Measurements from ENCODE around the gene ENDOU.

Gene ENDOU, protein sequence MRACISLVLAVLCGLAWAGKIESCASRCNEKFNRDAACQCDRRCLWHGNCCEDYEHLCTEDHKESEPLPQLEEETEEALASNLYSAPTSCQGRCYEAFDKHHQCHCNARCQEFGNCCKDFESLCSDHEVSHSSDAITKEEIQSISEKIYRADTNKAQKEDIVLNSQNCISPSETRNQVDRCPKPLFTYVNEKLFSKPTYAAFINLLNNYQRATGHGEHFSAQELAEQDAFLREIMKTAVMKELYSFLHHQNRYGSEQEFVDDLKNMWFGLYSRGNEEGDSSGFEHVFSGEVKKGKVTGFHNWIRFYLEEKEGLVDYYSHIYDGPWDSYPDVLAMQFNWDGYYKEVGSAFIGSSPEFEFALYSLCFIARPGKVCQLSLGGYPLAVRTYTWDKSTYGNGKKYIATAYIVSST

DNA sequence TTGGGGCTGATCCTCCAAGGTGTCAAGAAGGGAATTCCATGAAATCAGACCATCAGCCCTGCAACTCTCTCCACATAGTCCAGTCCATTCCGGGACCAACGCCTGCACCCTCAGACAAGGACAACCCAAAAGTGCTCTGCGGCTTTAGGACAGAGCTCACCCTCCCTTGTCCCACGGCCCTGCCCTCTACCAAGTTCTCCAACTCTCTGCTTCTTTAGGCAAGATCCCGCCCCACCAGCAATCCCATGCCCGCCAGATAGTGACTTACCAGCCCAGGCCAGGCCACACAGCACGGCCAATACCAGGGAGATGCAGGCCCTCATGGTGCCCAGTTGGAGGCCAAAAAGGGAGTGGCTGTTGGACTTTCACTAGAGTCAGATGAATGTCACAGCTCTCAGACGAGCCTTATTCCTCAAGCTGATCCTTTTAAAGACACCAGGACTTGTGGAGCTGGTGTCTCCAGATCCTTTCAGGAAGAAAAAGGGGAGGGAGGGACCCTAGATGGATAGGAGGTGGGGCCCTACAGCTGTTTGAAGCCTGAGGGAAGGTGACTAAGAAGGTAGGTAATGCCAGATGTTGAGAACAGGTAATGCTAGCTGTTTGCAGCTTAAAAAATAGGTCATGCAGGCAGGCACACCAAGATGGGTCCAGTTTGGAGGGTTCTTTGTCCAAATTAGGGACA is at the start of gene ENDOU:
Gene ENDOU, minus strand, starts transcription at position 400 of the 682 bp plus-strand sequence. Its CDS starts 77 bp downstream, at position 323.
- no peak for DNase-seq (ENCODE audit: low read depth)
- no peak within 1 kb of the TSS for H3K4me3 ChIP-seq (ENCODE audit: low read depth, low read length)

DNA sequence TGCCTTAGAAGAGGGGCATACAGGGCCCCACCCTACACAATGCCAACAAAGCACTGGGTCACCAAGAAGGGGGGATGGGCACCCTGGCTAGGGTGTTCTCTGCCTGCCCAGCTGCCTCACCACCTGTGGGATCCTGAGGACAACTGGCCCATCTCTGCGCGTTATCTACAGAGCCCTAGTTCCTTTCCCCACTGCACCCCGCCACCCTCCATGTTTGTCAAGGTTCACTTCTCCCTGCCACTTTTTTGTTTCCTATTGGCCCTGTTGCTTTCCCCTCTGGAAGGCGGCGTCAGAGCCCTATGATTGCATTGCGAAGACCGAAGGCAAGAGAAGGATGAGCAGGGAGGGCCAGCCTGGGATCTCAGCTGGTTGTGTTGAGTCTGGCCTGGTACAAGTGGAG is 49.4 kb upstream of the ENDOU start:
- DNase-seq (ENCODE audit: low read depth), result no peak
- no peak overlapping the region for H3K4me3 ChIP-seq (ENCODE audit: low read depth, low read length)

DNA sequence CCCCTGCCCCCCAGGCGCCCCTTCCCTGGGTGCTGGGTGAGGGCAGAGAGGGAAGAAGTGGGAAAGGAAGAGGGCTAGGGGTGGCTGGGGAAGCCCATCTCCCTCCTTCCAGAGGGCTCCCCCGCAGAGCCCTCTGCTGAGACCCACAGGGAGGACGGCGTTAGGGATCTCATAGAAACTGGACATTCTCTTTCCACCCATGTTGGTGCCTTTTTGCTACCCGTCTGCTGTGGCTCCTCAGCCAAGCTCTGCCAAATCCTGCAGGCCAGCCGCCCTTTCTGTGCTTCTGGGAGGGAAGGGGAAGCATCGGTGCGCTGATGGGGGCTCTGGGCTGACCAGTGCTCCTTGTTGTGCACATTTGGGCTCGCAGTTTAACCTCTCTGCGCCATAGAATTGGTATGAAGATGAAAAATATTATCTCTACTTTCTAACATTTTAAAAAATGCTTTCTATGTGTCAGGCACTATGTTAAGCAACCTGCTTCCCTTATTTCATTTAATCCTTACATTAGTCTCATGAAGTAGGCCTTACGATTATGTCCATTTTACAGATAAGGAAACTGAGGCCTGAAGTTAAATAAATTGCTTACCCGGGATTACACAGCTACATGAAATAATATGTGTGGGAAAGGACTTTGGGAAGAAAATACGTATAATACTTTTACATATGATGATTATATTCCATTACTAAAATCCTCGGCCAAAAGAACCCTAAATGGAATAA is 48.7 kb upstream of the ENDOU start:
- DNase-seq (ENCODE audit: low read depth), result no peak
- H3K4me3 ChIP-seq (ENCODE audit: low read depth, low read length), result peak overlapping the region; percentile 56

DNA sequence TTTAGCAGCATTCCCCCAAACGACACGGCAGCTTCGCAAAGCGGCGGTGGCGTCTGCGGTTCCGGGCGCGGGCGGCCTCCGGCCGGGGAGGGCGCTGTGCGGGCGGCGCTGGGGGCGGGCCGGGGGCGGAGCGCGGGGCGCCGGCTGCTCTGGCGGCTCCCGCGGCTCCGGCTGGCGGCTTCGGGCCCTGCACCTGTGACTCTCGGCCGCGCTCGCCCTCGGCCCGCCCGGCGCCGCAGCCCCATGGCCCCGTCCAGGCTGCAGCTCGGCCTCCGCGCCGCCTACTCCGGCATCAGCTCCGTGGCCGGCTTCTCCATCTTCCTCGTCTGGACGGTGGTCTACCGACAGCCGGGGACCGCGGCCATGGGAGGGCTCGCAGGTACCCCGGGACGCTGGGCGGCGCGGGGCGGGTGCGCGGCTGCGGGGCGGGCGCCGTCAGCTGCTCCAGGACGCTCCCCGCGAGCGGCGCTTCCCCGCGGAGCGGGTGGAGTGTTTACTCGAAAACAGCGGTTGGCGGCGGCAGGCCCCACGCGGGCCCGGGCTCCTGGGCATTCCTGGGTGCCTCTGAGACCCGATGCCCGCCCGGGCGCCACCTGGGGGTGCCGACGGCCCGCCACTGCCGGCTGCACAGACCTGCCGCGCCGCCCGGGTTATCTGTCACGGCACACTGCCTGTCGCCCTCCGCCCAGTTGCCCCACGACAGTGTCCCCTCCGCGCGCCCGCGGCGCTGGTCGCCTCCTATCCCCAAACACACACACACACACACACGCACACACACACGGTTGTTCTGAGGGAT is 48.0 kb upstream of the ENDOU start, which contains the start of gene SLC48A1:
Gene SLC48A1, plus strand, starts transcription at position 177 of the 796 bp plus-strand sequence. Its CDS starts 67 bp downstream, at position 244.
- DNase-seq (ENCODE audit: low read depth), result no peak
- H3K4me3 ChIP-seq (ENCODE audit: low read depth, low read length), result peak within 1 kb of the TSS; percentile 56

DNA sequence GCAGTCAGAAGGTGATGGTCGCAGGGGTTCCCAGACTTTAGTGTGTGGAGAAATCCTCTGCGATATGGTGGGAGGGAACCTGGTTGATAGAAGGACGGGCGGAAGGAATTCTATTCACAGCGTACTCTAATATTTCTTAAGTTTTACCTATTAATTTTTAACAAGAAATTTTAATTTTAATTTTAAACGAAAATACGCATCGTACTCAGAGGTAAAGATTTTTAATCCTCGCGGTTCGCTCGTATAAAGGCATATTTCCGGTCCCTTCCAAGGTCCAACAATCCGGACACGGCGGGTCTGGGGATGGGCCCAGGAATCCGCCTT is 47.4 kb upstream of the ENDOU start:
- H3K4me3 ChIP-seq (ENCODE audit: low read depth, low read length), result peak overlapping the region; percentile 56
- no peak for DNase-seq (ENCODE audit: low read depth)

DNA sequence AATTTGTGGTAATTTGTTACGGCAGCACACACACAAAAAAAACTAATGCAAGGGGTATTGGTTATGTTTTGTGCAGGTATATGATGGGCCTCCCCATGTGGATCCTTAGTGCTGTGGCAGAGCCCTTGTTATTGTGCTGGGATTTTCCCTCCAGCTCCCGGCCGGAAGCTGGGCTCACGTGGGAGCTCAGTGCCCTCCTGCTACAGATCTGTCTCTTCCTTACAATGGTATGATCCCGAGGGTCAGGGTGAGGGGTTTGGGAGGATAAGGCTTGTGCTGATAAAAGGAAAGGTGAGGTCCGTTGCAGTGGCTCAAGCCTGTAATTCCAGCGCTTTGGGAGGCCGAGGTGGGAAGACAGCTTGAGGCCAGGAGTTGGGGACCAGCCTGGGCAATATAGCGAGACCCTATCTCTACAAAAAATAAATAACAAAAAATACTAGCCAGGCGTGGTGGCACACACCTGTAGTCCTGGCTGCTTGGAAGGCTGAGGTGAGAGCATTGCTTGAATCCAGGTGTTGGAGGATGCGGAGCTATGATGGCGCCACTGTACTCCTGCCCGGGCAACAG is 46.9 kb upstream of the ENDOU start:
- no peak for DNase-seq (ENCODE audit: low read depth)
- no peak overlapping the region for H3K4me3 ChIP-seq (ENCODE audit: low read depth, low read length)

DNA sequence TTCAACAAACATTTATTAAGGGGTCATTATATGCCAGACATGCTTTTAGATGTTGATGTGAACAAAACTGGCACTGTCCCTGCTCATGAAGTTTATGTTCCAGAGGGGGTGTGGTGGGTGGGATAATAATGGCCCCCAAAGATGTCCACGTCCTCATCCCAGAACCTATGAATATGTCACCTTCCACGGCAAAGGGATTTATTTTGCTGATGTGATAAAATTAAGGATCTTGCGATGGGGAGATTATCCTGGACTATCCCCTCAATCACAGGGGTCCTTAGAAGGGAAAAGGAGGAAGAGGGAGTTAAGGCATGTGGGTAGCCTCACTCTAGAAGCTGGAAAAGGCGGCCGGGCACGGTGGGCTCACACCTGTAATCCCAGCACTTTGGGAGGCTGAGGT is 46.0 kb upstream of the ENDOU start:
- no peak overlapping the region for H3K4me3 ChIP-seq (ENCODE audit: low read depth, low read length)
- DNase-seq (ENCODE audit: low read depth), result no peak

DNA sequence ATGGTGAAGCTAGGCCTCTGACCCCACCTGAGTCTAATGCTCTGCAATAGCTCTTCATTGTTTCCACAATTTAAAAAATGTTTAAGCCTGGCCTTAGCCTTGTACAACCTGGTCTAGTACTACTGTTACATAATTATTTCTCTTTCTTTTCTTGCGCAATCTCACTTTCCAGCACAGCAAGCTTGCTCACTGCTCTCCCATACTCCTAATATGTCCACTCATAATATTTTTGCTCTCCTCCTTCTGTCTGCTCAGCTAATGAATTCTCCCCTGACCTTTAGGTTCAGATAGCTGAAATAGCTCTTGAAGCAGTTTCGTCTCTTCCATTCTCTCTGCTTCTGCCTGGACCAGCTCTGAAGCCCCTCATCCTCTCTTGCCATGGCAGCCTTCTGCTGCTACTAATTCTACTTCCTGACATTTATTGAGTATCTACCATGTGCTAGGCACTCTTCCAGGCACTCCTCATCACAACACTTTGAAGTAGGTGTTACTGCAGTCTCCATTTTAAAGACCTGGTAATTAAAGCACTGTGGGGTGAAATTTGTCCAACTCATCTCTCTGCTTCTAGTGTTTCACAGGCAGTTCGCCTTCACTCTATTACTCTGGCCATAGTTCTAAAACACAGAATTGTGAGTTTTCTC is 44.9 kb upstream of the ENDOU start:
- H3K4me3 ChIP-seq (ENCODE audit: low read depth, low read length), result no peak overlapping the region
- DNase-seq (ENCODE audit: low read depth), result no peak

DNA sequence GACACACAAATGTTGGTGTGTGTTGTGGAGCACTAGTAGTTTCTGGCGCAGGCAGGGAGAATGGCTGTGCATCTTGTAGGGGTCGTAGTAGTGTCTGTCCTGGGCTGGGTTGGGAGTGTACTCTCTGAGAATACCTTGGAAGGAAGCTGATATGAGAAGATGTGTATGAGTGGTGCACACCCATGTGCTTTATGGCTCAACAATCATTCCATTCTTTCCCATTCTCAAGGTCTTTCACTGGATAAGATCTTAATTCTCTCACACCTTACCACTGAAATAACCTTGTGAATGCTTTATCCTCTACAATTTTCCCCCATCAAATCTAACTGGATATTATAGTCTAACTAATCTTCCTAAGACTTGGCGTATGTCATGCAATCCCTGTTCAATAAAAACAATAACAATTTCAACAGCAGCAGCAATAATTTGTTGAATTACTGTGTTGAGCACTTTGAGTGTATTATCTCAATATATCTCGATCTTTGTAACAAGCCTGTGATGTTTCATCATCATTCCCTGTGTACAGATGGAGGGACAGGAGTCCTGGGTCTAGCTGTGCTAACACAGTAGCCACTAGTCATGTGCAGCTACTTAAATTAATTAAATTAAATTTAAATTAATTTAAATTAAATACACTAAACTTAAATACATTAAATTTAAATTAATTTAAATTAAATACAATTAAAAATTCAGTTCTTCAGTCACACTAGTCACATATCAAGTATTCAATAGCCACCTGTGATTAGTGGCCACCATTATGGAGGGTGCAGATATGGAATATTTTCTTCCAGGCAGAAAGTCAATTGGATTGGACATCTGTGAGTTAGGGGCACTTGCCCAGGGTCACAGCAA is 44.2 kb upstream of the ENDOU start:
- no peak for DNase-seq (ENCODE audit: low read depth)
- no peak overlapping the region for H3K4me3 ChIP-seq (ENCODE audit: low read depth, low read length)

DNA sequence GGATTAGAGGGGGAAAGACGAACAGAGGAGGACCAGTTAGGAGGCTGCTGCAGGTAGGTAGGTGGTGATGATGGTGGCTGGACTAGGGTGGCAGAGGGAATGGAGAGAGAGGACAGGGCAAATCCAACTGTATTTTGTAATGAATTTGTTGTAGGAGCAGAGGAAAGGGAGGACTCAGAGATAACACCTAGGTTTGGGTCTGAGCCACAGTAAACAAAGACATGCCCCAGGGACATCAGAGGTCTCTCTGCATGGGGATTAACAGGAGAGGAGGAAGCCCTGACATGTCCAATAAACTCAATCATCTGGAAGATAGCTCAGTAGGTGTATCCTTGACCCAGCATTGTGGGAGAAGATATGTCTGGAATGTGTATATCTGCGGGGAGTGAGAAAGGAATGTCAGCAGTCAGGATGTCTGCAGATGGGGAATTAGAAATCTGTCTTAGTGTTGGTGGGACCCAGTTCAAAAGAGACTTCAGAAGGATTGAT is 43.1 kb upstream of the ENDOU start:
- H3K4me3 ChIP-seq (ENCODE audit: low read depth, low read length), result no peak overlapping the region
- no peak for DNase-seq (ENCODE audit: low read depth)

DNA sequence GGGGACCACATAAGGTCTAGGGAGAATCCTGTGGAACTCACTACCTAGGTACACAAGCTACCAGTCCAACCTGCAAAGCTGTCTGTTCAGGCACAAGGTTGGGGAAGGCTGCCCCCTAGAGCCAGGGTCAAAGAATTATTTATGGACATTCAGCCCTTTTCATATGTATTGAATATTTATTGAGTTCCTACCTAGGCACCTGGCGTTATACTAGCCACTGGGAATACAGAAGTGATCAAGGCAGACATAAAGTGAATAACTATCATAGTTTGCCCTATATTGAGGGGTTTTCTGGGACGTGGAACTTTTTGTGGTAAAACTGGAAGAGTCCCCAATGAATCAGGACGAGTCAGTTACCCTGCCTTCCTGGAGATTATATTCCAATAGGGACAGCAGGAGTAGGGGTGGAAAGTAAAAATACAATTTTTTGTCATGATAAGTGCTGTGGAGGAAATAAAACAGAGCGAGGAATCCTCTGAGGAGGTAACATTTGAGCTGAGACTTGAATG is 42.0 kb upstream of the ENDOU start:
- no peak overlapping the region for H3K4me3 ChIP-seq (ENCODE audit: low read depth, low read length)
- DNase-seq (ENCODE audit: low read depth), result no peak

DNA sequence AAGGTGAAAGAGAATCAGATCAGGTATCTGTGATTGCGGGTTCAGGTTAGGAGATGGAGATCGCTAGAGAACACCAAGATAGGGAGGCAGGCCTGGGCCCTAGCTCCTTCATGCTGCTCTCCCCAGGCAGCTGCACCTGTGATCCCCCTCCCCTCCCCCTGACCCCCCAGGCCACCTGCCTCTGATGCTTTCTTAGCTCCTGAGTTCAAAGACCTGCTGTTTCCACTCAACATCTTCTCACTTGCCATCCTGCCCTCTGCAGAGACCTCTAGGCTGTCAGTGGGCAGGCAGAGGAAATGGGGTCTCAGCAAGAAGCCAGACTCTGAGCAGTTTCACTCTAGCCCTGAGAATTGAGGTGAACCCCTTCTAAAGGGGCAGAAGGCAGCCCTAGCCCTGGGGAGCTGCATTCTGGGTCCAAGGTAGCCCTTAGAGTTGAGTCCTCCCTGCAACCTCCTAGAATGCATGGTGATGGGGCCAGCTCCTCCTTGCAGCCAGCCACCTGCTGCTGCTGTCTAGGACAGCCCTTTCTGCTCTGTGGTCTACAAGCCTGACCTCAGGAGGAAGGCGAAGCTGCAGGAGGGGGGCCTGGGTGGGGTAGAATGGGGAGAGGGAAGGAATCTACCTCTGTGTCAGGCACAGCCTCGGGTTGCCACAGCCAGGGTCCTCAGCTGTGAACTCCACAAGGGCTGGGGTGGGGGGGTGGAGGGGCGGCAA is 41.4 kb upstream of the ENDOU start:
- DNase-seq (ENCODE audit: low read depth), result no peak
- H3K4me3 ChIP-seq (ENCODE audit: low read depth, low read length), result no peak overlapping the region

DNA sequence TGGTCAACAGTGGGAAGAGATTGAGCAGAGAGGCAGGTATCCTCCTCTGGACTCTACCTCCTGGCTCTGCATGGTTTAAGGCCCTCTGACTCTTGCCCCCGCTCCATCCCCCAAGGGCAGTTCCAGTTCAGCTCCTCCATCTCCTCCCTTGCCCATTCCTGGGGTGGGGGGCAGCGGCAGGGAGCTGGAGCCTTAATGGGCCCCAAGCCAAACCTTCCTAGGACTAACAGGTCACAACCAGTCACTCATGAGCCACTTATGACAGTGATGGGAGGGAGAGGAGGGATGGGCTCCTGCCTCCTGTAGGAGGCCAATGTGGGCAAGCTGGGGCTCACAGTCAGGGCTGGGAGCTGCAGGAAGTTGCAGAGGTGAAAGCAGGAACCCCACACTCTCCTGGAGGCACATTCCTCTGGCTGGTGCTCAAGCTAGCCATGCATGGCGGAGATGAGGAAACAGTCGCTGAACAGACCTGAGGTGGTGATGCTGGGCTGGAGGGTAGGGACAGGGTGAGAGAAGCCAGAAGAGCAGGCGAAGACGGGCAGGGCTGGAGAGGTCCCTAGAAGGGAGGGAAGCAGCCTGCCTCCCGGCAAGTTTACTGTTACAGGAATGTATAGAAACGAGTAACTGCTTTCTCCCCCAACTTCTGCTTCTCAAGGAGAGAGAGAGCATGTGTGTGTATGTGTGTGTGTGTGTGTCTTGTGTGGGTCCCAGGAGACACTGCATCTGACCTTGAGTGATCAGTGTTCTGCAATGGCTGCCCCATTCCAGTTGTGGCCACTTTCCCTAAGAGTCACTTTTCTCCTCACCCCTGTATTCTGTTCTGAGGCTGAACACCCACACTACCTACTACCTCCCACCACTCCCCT is 38.4 kb upstream of the ENDOU start:
- H3K4me3 ChIP-seq (ENCODE audit: low read depth, low read length), result no peak overlapping the region
- no peak for DNase-seq (ENCODE audit: low read depth)

DNA sequence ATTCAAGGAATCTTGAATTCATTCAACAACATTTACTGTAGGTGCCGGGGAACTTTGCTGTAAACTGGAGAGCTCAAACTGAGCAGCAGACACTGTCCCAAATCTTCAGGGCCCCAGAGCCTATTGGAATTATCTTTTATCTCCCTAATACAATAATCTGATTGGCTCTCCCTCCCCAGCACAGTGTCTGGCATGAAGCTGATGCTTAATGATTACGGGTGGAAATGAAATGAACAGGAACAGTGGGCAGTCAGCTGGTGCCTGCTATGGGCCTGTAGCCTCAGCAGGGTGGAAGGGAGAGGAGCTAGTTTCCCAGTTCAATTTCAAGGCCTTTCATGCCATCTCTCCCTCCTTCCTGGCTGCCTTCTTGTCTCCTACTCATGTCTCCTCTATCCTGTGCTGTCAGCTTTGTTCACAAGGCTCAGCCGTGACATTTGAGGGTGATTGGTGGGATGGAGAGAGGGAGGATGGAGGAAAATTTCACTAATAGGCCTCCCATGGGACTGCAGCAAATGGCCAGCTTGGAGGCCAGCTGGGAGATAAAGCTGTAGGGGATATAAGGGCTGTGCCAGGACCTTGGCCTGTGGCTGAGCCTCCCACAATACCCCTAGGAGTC is 37.7 kb upstream of the ENDOU start:
- H3K4me3 ChIP-seq (ENCODE audit: low read depth, low read length), result no peak overlapping the region
- DNase-seq (ENCODE audit: low read depth), result no peak

DNA sequence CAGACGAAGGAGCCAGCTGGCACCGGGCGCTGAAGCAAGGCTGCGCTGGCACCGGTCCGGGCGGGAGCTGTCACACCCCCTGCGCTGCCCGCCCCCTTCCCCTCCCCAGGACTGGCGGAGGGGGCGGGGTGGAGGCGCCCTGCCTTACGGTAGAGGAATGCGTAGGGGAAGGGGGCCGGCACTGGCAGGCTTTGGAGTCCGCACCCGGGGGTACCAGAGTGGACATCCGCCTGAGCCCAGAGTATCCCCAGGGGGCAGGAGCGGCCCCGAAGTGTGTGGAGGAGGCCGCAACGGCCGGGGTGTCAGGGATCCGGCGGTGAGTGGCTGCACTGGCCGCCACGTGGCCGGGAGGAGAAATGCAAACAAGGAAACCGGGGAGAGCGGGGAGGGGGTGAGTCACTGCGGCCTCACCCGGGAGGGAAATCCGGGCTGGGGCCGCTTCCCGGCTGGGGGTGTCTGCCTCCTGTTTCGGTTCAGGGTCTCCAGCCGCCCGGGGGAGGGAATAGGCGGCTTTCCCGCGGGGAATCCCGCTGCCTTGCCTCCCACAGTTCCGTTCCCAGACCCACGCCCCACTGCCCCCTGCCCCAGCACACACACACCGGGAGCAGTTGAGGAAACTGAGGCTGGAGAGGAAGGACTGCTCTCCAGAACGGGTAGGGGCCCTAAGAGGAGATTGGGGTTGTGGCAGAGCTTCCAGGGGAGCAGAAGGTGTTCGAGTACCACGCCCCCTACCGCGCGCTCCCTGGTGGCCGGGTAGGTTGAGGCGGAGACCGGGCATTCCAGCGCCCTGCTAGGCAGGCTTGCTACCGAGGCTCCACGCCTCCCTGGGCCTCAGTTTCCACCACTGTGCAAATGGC is 33.8 kb upstream of the ENDOU start, which contains the start of gene RAPGEF3:
Gene RAPGEF3, minus strand, starts transcription at position 47 of the 857 bp plus-strand sequence. CDS start 324 bp downstream, outside the sequence.
- no peak for DNase-seq (ENCODE audit: low read depth)
- H3K4me3 ChIP-seq (ENCODE audit: low read depth, low read length), result peak within 1 kb of the TSS; percentile 61

Data from skeletal muscle cell (primary cell).